Measurements from ENCODE around the gene BOLA1.
"Not testable (repeated sequence)": the region's sequence is repeated elsewhere in the genome, so short reads cannot be mapped to it uniquely, and the experiment has no call there.

DNA sequence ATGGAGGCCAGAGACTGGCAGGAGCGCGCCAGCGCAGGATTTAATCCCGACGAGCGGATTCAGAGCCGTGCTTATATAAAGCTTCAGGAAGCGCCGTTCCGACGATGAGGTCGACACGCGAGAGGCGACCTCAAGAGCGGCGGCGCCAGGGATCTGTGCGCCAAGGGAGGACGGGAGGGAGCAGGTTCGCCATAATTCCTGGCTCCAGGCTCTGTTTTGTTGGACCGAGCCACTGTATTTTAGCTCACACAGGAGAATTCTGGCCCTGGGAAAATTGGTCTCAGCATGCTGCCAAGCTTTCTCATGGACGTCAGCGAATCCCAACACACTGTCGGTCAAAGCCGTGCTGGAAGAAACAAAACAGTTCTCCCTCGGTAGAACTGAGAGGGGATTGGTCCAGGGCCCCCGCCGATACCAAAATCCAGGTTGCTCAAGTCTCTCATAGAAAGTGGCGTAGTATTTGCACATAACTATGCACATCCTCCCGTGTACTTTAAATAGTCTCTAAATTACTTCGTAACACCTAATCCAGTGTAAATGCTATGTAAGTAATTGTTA lies 37.8 kb upstream of the BOLA1 start:
- TF ChIP-seq, protein P1, sequence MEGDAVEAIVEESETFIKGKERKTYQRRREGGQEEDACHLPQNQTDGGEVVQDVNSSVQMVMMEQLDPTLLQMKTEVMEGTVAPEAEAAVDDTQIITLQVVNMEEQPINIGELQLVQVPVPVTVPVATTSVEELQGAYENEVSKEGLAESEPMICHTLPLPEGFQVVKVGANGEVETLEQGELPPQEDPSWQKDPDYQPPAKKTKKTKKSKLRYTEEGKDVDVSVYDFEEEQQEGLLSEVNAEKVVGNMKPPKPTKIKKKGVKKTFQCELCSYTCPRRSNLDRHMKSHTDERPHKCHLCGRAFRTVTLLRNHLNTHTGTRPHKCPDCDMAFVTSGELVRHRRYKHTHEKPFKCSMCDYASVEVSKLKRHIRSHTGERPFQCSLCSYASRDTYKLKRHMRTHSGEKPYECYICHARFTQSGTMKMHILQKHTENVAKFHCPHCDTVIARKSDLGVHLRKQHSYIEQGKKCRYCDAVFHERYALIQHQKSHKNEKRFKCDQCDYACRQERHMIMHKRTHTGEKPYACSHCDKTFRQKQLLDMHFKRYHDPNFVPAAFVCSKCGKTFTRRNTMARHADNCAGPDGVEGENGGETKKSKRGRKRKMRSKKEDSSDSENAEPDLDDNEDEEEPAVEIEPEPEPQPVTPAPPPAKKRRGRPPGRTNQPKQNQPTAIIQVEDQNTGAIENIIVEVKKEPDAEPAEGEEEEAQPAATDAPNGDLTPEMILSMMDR (IDR thresholded peaks at IDR 0.05; ENCODE audit: low read length): not testable (repeated sequence)
- TF ChIP-seq EZH2phosphoT487 (IDR thresholded peaks at IDR 0.05; ENCODE audit: low read length): not testable (repeated sequence)
